Activated T-cell treated with anti-CD3 and anti-CD28 coated beads, Interleukin-2, amount 50 U/mL, for 72 hours (primary cell): ENCODE measurements around the gene TWF2. TPM values are rescaled to one million over a fixed set of nuclear protein-coding genes. Genes with fewer than 3 reads are reported as not detected.
A peak's percentile ranks its signal among the peaks of the same experiment; 100 is the strongest.

Experiments
- ATAC-seq, 2 donors: fragments of 150-1000 bp; cut with Tn5 transposase; replicated peaks in 1 of 2; 2 replicates each; pipeline ENCODE4 v1.10.0; 2021; ENCODE audit warnings: moderate library complexity in 2 of 2, mild to moderate bottlenecking in 1 of 2
- DNase-seq, 2 donors: peaks; one replicate each; pipeline ENCODE4 v3.0.0; 2021 to 2022; ENCODE audit warnings: mixed read lengths in 1 of 2
- H3K27ac Mint-ChIP-seq: one replicate; pipeline ENCODE4 v1.8.0; 2022; ENCODE audit warnings: mild to moderate bottlenecking, moderate library complexity, mixed read lengths
- H3K27me3 Mint-ChIP-seq: one replicate; pipeline ENCODE4 v1.8.0; 2022; ENCODE audit warnings: low read depth, mixed read lengths
- H3K36me3 Mint-ChIP-seq, 2 donors: one replicate each; pipeline ENCODE4 v1.8.0; 2022; ENCODE audit warnings: mixed read lengths in 2 of 2, mild to moderate bottlenecking in 1 of 2; ENCODE audit not compliant: insufficient read depth in 2 of 2
- H3K4me1 Mint-ChIP-seq: one replicate; pipeline ENCODE4 v1.8.0; 2022; ENCODE audit warnings: low read depth, mixed read lengths
- H3K4me3 Mint-ChIP-seq, 2 donors: one replicate each; pipeline ENCODE4 v1.8.0; 2022; ENCODE audit warnings: mild to moderate bottlenecking in 2 of 2, mixed read lengths in 2 of 2, moderate library complexity in 2 of 2
- H3K9me3 Mint-ChIP-seq, 2 donors: one replicate each; pipeline ENCODE4 v1.8.0; 2022; ENCODE audit warnings: mixed read lengths in 2 of 2
- total RNA-seq, 2 donors: library from RNA; stranded (reverse); gene quantifications; one replicate each; pipeline ENCODE4 v1.2.3, GENCODE V29; 2022

Gene TWF2
- total RNA-seq, 2 donors from 2014 or later, result 124 to 133 TPM

- Mint-ChIP-seq H3K4me1 (peaks cover 88% of the 10 kb centered on the region), H3K9me3 (no peaks in the 10 kb centered on the region), H3K27ac (peak overlapping the region; percentile 94), H3K27me3 (no peaks in the 10 kb centered on the region), H3K4me3 (peak overlapping the region; percentile 79 to 86), H3K36me3 (peaks cover 14 to 35% of the 10 kb centered on the region in 2 donors)
- DNase-seq (peak; percentile 82 to 89), ATAC-seq (peak; percentile 91 to 96)
These were observed 14.7 kb upstream of the TWF2 start for GRCh38 chr3:52253314-52254304.

DNA sequence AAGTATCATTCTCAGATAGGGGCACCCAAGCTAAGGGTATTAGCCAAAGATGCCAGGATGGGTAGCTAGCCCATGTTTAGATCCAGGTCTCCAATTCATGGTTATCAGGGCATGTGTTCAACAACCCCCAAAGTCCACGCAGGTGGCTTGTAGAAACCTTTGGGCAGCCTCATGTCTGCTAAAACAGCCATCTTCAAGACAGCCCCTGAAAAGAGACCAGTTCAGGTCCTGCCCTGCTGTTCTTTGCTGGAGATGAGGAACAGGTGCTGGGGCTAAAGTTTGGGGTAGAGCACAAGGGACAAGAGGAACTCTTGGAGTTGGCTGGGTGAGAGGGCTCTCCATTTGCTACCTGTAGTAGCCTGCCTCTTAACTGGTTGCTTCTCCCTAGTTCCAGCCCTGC is 11.2 kb upstream of the TWF2 start:
- Mint-ChIP-seq H3K27me3 (no peaks in the 10 kb centered on the region), H3K27ac (peak overlapping the region; percentile 89), H3K9me3 (no peaks in the 10 kb centered on the region), H3K4me1 (peaks cover 81% of the 10 kb centered on the region), H3K4me3 (peak overlapping the region in 1 of 2 donors; percentile 26), H3K36me3 (peaks cover 23 to 29% of the 10 kb centered on the region in 2 donors)
- DNase-seq, result no peak
- ATAC-seq, result no peak

DNA sequence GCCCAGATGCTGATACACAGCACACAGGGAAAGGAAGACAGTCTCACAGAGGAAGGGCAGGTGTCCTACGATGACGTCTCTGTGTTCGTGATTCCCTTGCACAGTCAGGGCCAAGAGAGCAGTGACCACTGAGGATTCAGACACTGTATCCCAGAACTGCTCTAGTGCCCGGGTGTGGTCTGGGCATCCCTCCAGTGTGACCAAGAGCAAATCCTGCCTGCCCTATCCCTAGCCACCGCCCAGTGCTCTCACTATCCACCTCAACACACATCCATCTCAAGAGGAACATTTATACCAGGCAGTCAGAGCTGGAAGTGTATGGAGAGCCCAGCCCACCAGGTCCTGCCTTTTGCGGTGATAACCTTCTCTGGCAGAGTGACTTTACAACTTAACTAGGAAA is 10.7 kb upstream of the TWF2 start:
- H3K4me3 Mint-ChIP-seq, result peak overlapping the region in 1 of 2 donors; percentile 6
- no peaks in the 10 kb centered on the region for H3K27me3 Mint-ChIP-seq
- H3K36me3 Mint-ChIP-seq, result peaks cover 23 to 29% of the 10 kb centered on the region in 2 donors
- H3K4me1 Mint-ChIP-seq, result peaks cover 81% of the 10 kb centered on the region
- peak overlapping the region; percentile 89 for H3K27ac Mint-ChIP-seq
- no peaks in the 10 kb centered on the region for H3K9me3 Mint-ChIP-seq
- DNase-seq (no peak), ATAC-seq (no peak)

GRCh38 chr3:52248816-52249547 is 10.0 kb upstream of the TWF2 start:
- Mint-ChIP-seq H3K36me3 (peaks cover 23 to 29% of the 10 kb centered on the region in 2 donors), H3K4me3 (peak overlapping the region; percentile 90 to 91), H3K27me3 (no peaks in the 10 kb centered on the region), H3K9me3 (no peaks in the 10 kb centered on the region), H3K4me1 (peaks cover 81% of the 10 kb centered on the region), H3K27ac (peak overlapping the region; percentile 89)
- DNase-seq (no peak), ATAC-seq (no peak)

DNA sequence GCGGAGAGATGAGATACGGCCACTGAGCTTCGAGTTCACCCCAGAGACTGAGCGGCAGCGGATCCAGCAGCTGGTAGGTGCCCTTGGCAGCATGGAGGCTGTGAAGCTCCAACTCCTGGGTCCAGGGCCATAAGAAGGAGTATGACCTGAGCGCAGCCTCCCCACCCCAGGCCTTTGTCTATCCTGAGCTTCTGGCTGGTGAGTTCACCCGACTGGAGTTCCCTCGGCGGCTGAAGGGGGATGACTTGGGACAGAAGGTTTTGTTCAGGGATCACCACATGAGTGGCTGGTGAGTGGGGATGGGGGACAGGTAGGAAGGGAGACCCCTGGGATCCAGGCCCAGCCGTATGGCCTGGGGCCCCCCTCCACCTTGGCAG is 9.2 kb upstream of the TWF2 start:
- Mint-ChIP-seq H3K36me3 (peaks cover 20 to 32% of the 10 kb centered on the region in 2 donors), H3K27me3 (no peaks in the 10 kb centered on the region), H3K4me3 (peak overlapping the region; percentile 90 to 91), H3K4me1 (peaks cover 81% of the 10 kb centered on the region), H3K27ac (peak overlapping the region; percentile 85), H3K9me3 (peaks cover 2 to 3% of the 10 kb centered on the region in 2 donors)
- no peak for ATAC-seq
- no peak for DNase-seq

DNA sequence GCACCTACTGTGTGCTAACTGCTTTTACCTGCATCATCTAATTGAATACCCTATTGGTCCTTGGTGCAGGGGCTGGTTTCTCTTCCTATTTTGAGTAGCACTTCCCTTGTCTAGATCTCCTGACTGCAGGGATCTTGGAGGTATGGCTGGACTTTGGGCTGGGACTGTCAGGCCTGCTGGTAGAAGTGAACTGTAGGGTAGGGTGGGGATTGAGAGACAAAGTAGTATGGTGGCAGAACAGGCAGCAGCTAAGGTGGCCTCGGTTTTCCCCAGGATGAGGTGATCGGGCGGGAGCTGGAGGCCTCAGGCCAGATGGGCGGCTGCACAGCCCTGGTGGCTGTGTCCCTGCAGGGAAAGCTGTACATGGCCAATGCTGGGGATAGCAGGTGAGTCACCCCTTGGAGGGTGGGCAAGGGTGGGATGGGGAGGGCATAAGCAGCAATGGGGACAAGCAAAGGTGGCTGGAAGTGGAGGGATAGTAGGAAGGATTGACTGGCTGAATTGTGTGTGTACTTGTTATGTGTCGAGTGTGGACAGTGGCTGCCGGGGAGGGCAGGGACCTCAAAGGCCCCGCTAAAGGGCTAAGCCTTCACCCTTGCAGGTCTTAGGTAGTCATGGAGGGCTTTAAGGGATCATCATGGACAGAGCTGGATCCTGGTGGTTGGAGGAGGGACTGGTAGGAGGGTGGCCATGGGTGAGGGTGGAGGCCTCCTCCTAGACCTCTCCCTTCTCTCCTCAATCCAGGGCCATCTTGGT is 8.6 kb upstream of the TWF2 start:
- peaks cover 18 to 32% of the 10 kb centered on the region in 2 donors for H3K36me3 Mint-ChIP-seq
- ATAC-seq, result no peak
- peak overlapping the region; percentile 85 for H3K27ac Mint-ChIP-seq
- DNase-seq, result no peak
- peaks cover 78% of the 10 kb centered on the region for H3K4me1 Mint-ChIP-seq
- no peaks in the 10 kb centered on the region for H3K27me3 Mint-ChIP-seq
- peaks cover 2 to 3% of the 10 kb centered on the region in 2 donors for H3K9me3 Mint-ChIP-seq
- peak overlapping the region; percentile 90 to 91 for H3K4me3 Mint-ChIP-seq

- DNase-seq (peak in 1 of 2 donors; percentile 37), ATAC-seq (peak; percentile 5 to 20)
- H3K4me1 Mint-ChIP-seq, result peaks cover 76% of the 10 kb centered on the region
- H3K9me3 Mint-ChIP-seq, result peaks cover 2 to 3% of the 10 kb centered on the region in 2 donors
- no peaks in the 10 kb centered on the region for H3K27me3 Mint-ChIP-seq
- peaks cover 20 to 33% of the 10 kb centered on the region in 2 donors for H3K36me3 Mint-ChIP-seq
- peak overlapping the region; percentile 90 to 91 for H3K4me3 Mint-ChIP-seq
- peak overlapping the region; percentile 82 for H3K27ac Mint-ChIP-seq
These were observed 7.9 kb upstream of the TWF2 start for GRCh38 chr3:52246728-52247408.

DNA sequence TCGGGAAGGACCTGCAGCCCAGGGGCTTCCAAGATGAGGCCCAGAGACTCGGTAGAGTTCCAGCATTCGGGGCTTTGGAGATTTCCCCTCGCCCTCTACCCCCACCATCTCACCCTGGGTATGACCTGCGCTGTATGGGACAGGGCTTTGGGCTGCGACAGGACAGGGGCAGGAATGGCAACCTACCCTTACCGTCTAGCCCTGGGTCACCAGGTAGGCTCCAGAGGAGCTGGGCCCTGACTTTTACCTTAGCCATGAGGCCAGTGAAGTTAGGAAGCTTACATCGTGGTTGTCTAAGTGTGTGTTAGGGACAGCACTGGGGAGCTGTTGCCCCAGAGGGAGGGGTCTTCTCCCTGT is 7.3 kb upstream of the TWF2 start:
- peaks cover 2 to 3% of the 10 kb centered on the region in 2 donors for H3K9me3 Mint-ChIP-seq
- H3K4me3 Mint-ChIP-seq, result peak overlapping the region; percentile 90 to 91
- DNase-seq (no peak), ATAC-seq (peak; percentile 14 to 15)
- H3K27me3 Mint-ChIP-seq, result no peaks in the 10 kb centered on the region
- peaks cover 21 to 35% of the 10 kb centered on the region in 2 donors for H3K36me3 Mint-ChIP-seq
- H3K4me1 Mint-ChIP-seq, result peaks cover 78% of the 10 kb centered on the region
- peak overlapping the region; percentile 82 for H3K27ac Mint-ChIP-seq

DNA sequence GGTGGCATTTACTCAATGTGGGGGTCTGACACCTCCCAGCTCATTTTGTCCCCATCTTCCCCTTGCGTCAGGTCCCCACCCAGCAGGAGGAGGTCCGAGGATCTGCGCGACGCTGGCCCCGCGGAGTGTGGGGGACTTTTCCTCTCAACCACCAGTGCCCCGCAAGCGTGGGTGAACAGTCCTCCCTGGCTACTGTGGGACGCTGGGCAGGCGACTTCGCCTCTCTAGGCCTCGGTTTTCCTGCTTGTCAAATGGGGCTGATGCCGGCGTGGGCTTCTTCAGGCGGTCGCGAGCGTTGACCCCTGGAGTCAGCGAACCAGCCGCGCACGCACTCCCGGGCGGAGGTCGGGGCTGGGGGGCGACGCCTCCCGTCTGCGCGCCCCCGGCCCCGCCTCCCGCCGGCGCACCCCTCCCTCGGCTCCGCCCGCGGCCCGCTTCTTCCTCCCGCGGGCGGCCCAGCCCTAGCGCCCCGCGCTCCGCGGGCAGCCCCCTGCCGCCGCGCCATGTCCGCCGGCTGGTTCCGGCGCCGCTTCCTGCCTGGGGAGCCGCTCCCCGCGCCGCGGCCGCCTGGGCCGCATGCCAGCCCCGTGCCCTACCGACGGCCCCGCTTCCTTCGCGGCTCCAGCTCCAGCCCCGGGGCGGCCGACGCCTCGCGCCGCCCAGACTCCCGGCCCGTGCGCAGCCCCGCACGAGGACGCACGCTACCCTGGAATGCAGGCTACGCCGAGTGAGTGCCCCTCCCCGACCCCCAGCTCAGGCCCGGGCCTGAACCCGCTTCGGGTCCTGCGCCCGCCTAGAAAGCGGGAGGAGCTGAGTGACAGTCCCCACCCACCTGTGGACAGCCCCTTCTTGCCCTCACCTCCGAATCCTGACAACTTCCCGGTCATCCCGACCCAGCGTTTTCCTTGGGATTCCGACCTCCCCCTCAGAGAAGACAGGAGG is 6.6 kb upstream of the TWF2 start, which contains the start of gene PPM1M:
Gene PPM1M (plus strand): TSS at position 438 of the 942 bp plus-strand sequence. CDS start 66 bp downstream, at position 504.
- H3K4me1 Mint-ChIP-seq, result peaks cover 84% of the 10 kb centered on the region
- no peaks in the 10 kb centered on the region for H3K27me3 Mint-ChIP-seq
- peak within 1 kb of the TSS; percentile 90 to 91 for H3K4me3 Mint-ChIP-seq
- H3K36me3 Mint-ChIP-seq, result peaks cover 21 to 35% of the 10 kb centered on the region in 2 donors
- peak within 1 kb of the TSS; percentile 82 for H3K27ac Mint-ChIP-seq
- DNase-seq (peak; percentile 69 to 79), ATAC-seq (peak; percentile 45 to 50)
- peaks cover 2 to 3% of the 10 kb centered on the region in 2 donors for H3K9me3 Mint-ChIP-seq

GRCh38 chr3:52243791-52244628 is 5.1 kb upstream of the TWF2 start:
- H3K4me1 Mint-ChIP-seq, result peaks cover 85% of the 10 kb centered on the region
- peak overlapping the region; percentile 87 to 91 for H3K4me3 Mint-ChIP-seq

More at GRCh38 chr3:52243791-52244628, 5.1 kb upstream of the TWF2 start:
- Mint-ChIP-seq H3K27me3 (no peaks in the 10 kb centered on the region), H3K9me3 (peaks cover 2 to 3% of the 10 kb centered on the region in 2 donors), H3K36me3 (peaks cover 31 to 36% of the 10 kb centered on the region in 2 donors), H3K27ac (peak overlapping the region; percentile 70)
- peak; percentile 31 to 41 for ATAC-seq
- DNase-seq, result peak; percentile 78
